M059J (cell line): Measurements from ENCODE around the gene NHEJ1. TPM values are rescaled to one million over a fixed set of nuclear protein-coding genes. Genes with fewer than 3 reads are reported as not detected.
A peak's percentile ranks its signal among the peaks of the same experiment; 100 is the strongest.

Experiments used
- DNase-seq: peaks from one replicate; pipeline ENCODE4 v3.0.0-alpha.2; 2012; ENCODE audit warnings: low read depth
- total RNA-seq: library from RNA; depleted of rRNA; stranded (reverse); fragments of >200 nt; shearing (Covaris generic); gene quantifications from 2 replicates; pipeline ENCODE4 v1.2.3, GENCODE V29; 2014

The NHEJ1 gene
- total RNA-seq, 1 experiment from 2014 or later = 13.6 TPM

GRCh38 chr2:219182331-219183150 is 21.9 kb upstream of the NHEJ1 start:
- DNase-seq = no peak

GRCh38 chr2:219181531-219181930 is 20.9 kb upstream of the NHEJ1 start:
- no peak for DNase-seq

- no peak for DNase-seq
These were observed 20.3 kb upstream of the NHEJ1 start for GRCh38 chr2:219180961-219181360.

GRCh38 chr2:219179601-219180465 is 19.2 kb upstream of the NHEJ1 start:
- no peak for DNase-seq

DNA sequence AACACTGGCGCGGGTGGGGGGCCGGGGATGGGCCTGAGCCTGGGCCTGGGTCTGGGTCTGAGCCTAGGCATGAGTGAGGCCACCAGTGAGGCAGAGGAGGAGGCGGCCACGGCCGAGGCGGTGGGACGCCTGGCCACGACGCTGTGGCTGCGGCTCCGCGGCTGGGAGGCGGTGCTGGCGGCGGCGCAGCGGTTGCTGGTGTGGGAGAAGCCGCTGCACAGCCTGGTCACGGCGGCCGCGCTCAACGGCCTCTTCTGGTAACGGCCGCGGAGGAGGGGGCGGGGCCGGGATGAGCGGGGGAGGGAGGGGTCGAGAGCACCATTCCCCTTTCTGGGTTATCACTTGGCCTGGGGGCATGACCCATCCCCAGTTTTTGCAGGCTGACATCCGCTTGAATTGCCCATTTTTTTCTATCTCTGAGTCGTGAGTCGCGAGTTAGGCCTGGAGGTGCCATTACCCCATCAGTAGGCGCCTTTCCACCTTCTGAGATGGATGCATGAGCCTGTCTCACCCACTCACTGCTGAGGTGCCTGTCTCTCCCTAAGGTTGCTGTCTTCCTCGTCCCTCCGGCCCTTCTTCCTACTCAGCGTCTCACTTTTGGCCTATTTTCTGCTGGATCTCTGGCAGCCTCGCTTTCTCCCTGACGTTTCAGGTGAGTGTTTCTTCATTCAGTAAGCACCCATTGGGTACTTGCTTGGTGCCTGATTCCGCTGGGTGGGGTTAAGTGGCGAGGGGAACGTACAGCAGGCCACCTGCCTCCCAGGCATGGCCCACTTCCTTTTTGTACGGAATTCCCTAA is 18.0 kb upstream of the NHEJ1 start:
- peak; percentile 31 for DNase-seq

GRCh38 chr2:219177552-219178376 is 17.1 kb upstream of the NHEJ1 start, which contains the start of gene RETREG2:
Gene RETREG2, plus strand, starts transcription at chr2:219178275. Its CDS starts 78 bp downstream, at chr2:219178353.
- peak; percentile 82 for DNase-seq

DNA sequence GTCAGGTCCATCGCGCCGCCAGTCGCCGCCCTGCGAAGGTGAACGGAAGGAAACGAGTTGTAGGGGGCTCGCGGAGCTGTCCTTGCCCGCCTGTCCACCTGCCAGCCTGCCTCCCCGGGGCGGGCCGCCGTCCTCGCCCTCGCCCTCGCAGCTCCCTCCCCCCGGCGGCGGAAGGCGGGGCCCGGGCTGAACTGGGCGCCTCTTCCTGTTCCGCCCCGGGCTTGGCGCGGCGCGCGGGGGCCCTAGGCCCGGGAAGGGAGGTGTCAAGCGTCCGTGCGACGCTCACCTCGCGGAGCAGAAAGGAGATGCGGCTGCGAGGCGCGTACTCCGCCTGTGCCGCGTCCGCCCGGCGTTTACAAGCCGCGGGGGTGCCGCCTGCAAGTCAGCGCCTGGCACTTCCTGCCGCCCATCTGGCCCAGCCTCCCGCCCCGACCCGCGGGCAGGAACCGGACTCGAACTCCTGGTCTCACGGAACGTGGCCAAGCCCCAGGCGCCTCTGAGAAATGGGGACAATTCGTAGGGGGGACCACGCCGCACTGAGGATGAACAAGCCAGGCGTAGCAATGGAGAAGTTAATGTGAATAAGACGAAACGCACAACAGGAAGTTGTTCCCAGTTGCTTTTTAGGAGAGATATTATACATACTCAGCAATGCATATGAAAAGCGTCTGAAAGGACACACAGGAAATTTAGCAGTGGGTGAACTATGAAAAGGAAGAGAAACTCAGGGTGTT is 16.4 kb upstream of the NHEJ1 start, which contains the start of gene CNPPD1:
Gene CNPPD1 (minus strand): TSS at position 108 of the 734 bp plus-strand sequence. CDS start 97 bp downstream, at position 11.
- DNase-seq = peak; percentile 85

GRCh38 chr2:219175928-219176817 is 15.6 kb upstream of the NHEJ1 start:
- peak; percentile 42 for DNase-seq

- DNase-seq = no peak
These were observed 14.9 kb upstream of the NHEJ1 start for GRCh38 chr2:219175486-219175885.

- no peak for DNase-seq
These were observed 14.2 kb upstream of the NHEJ1 start for GRCh38 chr2:219174801-219175200.

DNA sequence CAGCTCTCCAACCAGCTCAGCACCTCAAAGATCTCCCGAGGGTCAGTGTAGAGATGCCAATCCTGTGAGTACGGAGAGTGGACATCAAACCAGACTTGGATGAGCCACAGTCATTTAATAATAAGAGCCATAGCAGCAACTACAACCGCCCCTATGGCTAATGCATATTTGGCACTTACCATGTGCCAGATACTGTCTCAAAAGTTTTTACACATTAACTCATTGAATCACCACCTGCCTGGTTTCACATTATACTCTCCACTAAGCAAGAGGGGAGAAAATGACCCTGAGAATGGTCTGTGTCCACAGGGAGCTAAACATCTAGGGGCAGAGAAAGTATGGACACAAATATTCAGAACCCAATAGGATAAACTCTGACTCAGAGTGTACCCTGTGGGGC is 13.5 kb upstream of the NHEJ1 start:
- DNase-seq = no peak

DNA sequence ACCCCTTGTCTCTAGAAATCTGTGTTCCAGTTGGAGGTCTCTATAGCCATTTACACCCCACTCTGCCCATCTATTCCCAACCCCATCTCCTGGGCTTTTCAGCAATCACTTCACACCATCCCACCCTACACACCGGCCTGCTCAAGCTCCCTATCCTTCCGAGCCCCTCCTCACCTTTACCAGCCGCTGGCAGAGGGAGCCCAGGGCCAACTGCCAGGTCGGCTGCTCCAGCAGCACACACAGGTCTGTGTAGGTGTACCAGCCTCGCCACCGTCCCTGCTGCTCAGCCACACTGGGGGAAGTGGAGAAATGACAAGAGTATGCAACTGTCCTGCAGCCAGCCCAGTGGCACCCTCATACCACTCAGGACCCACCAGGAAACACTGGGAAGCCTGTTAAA is 12.6 kb upstream of the NHEJ1 start:
- DNase-seq = no peak

DNA sequence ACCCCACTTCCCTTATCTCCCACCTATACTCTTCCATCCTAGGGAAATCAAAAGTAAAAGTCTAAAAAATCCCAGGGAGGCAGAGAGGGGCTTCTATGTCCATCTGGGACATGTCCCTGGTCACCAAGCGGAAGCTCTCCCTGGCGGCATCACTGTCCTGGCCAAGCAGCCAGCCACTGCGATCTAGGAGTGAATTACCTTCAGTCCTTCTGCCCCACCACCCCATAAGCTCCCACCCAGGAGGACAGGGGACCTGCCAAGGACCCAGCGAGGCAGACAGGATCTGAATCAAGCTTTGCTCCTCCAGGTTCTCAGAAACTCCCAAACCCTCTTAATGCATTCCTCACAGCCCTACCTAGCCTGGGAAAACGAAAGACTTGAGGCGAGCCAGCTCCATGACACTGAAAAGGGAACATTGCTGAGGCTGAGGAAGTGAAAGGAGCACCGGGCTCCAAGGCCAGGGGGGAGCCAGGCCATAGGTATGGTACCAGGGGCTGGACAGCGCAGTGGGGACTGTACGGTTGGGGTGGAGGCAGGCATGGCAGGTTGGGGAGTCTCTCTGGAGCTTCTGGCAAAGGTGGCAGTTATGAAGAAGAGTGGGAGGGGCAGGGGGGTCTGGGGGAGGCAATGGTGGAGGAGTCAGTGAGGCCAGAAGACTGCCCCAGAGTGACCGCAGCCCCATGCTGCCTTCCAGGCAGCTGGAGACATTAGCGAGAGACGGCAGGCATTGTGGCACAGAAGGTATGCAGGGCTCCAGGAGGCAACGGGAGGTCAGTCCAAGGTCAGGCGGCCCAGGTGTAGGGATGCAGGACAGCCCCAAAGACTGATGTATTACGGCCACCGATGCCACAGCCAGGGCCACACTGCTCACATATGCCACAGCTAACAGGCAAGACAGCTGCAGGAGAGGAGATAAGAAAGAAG is 11.9 kb upstream of the NHEJ1 start:
- DNase-seq = no peak

DNA sequence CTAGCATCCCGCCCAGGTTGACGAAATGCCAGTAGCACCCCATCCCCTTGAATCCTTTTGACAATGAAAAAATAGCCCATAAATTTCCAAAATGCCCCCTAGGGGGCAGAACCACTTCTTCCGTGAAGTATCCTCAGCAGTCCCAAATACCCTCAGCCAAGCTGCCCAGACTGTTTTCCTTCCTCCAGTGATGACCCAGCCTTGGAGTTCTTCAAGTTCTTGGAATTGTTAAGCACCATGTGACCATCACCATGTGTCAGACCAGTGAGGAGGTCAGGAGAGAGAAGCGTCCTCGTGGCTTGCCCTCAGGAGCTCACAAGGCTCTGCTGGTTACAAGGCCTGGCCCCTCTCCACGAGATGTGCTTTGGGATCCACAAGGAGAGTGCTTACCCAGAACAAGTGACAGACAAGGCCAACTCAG is 10.6 kb upstream of the NHEJ1 start:
- peak; percentile 72 for DNase-seq

GRCh38 chr2:219169930-219170654 is 9.5 kb upstream of the NHEJ1 start, which contains the start of gene SLC23A3:
Gene SLC23A3, minus strand, starts transcription at chr2:219170029. Its CDS starts 45 bp downstream, at chr2:219169984.
- DNase-seq = no peak

DNA sequence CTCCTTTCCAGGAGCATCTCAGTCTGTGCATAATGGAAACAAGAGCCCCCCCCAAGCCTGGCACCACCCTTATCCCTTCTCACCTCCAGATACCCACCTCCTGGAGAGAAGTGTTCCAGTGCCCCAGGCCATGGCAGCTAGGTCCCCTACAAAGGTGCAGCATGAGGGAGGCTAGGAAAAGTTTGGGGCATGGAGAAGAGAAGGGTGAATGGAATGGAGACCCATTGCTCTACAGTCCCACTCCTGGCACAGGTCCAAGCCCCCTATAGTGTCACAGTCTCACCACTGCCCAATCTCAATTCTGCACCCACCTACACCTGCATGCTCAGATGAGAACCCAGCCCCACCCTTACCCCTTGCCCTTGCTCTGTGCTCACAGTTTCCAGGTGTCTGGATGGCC is 8.3 kb upstream of the NHEJ1 start:
- DNase-seq = no peak

GRCh38 chr2:219168526-219168925 is 7.9 kb upstream of the NHEJ1 start:
- no peak for DNase-seq
